Measurements from ENCODE around the gene GET4. TPM values are rescaled to one million over a fixed set of nuclear protein-coding genes. Genes with fewer than 3 reads are reported as not detected.

Gene GET4
- total RNA-seq, 1 experiment from 2014 or later = 44.8 TPM

DNA sequence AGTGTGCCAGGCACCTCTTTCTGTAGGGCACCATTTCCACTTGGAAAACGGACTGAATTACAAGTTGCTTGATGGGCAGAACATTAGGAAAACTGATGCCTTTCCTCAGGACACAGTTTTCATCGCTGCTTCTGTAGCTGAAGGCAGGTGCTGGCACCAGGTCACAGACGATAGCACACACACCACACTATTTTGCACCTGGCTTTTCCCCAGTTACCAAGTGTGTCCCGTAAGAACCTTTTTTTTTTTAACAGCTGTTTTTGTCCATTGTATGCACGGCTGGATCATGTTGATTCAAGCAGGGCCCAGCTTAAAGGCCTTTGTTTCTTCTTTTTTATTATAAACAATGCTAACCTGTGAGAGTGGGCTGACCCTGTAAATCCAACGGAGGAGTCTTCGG, 1.3 kb upstream of the GET4 start:
- Histone ChIP-seq H3K4me1 (ENCODE audit: control insufficient read depth in 1 of 2, insufficient read depth in 2 of 2, low read length in 2 of 2) (peaks cover 11 to 26% of the 10 kb centered on the region in 2 experiments), H3K79me2 (ENCODE audit: insufficient read depth, low read length) (peaks cover 33% of the 10 kb centered on the region), H3K4me2 (ENCODE audit: low read length) (no peak overlapping the region; the same call in 1 of the 2 replicates), H3K9me2 (ENCODE audit: insufficient read depth) (no peaks in the 10 kb centered on the region), H3K27ac (ENCODE audit: low read depth, low read length) (peak overlapping the region; percentile 49), H3K9me3 (ENCODE audit: control insufficient read depth in 1 of 2, insufficient read depth in 1 of 2, low read depth in 1 of 2, low read length in 2 of 2) (no peaks in the 10 kb centered on the region), H4K20me1 (ENCODE audit: insufficient read depth) (no peaks in the 10 kb centered on the region; the same call in 1 of the 2 replicates), H2AFZ (ENCODE audit: low read depth, low read length, poor library complexity, severe bottlenecking) (no peak overlapping the region), H3K9ac (ENCODE audit: low read length) (peak overlapping the region; percentile 64), H3K36me3 (ENCODE audit: control insufficient read depth in 1 of 2, insufficient read depth in 2 of 2, low read length in 2 of 2) (peaks cover 12 to 22% of the 10 kb centered on the region in 2 experiments), H3K27me3 (ENCODE audit: insufficient read depth, low read length) (no peaks in the 10 kb centered on the region), H3K4me3 (replicated peaks in 1 of 2; ENCODE audit: low read depth in 1 of 2, low read length in 2 of 2) (no peak overlapping the region)
- DNase-seq (ENCODE audit: low read depth, low spot score) (no peak), ATAC-seq (no peak)
- intact Hi-C loops (cut with micrococcal nuclease) = no loop called here
- POLR2A ChIA-PET = no interaction called here
- RAD21 ChIA-PET (ENCODE audit: low non-redundant PET in 1 of 2, low total read pairs in 2 of 2, uncharacterized antibody in 2 of 2, unreplicated experiment in 2 of 2) = no interaction called here
- TF ChIP-seq, protein P1, sequence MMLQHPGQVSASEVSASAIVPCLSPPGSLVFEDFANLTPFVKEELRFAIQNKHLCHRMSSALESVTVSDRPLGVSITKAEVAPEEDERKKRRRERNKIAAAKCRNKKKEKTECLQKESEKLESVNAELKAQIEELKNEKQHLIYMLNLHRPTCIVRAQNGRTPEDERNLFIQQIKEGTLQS (IDR thresholded peaks at IDR 0.05) = no peak
- TF ChIP-seq ZFX (IDR thresholded peaks at IDR 0.05) (no peak), SIN3A (IDR thresholded peaks at IDR 0.05; ENCODE audit: low read depth) (no peak), TCF7L2 (IDR thresholded peaks at IDR 0.05; ENCODE audit: borderline replicate concordance, extremely low read depth, insufficient read depth, insufficient read length) (no peak)
- TF ChIP-seq, protein P2, sequence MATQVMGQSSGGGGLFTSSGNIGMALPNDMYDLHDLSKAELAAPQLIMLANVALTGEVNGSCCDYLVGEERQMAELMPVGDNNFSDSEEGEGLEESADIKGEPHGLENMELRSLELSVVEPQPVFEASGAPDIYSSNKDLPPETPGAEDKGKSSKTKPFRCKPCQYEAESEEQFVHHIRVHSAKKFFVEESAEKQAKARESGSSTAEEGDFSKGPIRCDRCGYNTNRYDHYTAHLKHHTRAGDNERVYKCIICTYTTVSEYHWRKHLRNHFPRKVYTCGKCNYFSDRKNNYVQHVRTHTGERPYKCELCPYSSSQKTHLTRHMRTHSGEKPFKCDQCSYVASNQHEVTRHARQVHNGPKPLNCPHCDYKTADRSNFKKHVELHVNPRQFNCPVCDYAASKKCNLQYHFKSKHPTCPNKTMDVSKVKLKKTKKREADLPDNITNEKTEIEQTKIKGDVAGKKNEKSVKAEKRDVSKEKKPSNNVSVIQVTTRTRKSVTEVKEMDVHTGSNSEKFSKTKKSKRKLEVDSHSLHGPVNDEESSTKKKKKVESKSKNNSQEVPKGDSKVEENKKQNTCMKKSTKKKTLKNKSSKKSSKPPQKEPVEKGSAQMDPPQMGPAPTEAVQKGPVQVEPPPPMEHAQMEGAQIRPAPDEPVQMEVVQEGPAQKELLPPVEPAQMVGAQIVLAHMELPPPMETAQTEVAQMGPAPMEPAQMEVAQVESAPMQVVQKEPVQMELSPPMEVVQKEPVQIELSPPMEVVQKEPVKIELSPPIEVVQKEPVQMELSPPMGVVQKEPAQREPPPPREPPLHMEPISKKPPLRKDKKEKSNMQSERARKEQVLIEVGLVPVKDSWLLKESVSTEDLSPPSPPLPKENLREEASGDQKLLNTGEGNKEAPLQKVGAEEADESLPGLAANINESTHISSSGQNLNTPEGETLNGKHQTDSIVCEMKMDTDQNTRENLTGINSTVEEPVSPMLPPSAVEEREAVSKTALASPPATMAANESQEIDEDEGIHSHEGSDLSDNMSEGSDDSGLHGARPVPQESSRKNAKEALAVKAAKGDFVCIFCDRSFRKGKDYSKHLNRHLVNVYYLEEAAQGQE (IDR thresholded peaks at IDR 0.05; ENCODE audit: low read depth) = no peak
- BruUV-seq (replicated peaks) = no TSS peak
- CTCF ChIA-PET = no interaction called here
